Neutrophil (primary cell): Measurements from ENCODE around the gene CD6.
"Not testable (repeated sequence)": the region's sequence is repeated elsewhere in the genome, so short reads cannot be mapped to it uniquely, and the experiment has no call there.

Source experiments
- H3K27ac ChIP-seq: fragments of 200-600 bp; sonication (generic); 2 replicates; pipeline ENCODE4 v1.5.1; 2016; ENCODE audit warnings: mild to moderate bottlenecking, moderate library complexity
- H3K27me3 ChIP-seq: fragments of 200-600 bp; sonication (generic); 2 replicates; pipeline ENCODE4 v1.6.0; 2016; ENCODE audit warnings: mild to moderate bottlenecking
- H3K36me3 ChIP-seq: fragments of 200-600 bp; sonication (generic); 2 replicates; pipeline ENCODE4 v1.5.1; 2017
- H3K4me1 ChIP-seq, 2 experiments: fragments of 200-600 bp in 1 of 2; sonication (generic) in 1 of 2; 1 replicate in 1 of 2; 2 replicates in 1 of 2; pipeline versions ENCODE4 v1.5.1 to v1.6.1; 2013 to 2016; ENCODE audit warnings: low read depth in 1 of 2, low read length in 1 of 2, mild to moderate bottlenecking in 1 of 2, moderate library complexity in 1 of 2; ENCODE audit not compliant: control insufficient read depth in 1 of 2, insufficient read depth in 1 of 2
- H3K4me3 ChIP-seq, 2 experiments: fragments of 200-600 bp in 1 of 2; sonication (generic) in 1 of 2; 1 replicate in 1 of 2; 2 replicates in 1 of 2; pipeline ENCODE4 v1.5.1; 2013 to 2016; ENCODE audit warnings: low read depth in 1 of 2, low read length in 1 of 2, mild to moderate bottlenecking in 1 of 2, moderate library complexity in 1 of 2
- H3K9me3 ChIP-seq: fragments of 200-600 bp; sonication (generic); 2 replicates; pipeline ENCODE4 v1.5.1; 2016
- CTCF ChIP-seq: fragments of 200-600 bp; sonication (generic); IDR thresholded peaks from 2 replicates; pipeline ENCODE4 v1.5.1; 2016; ENCODE audit warnings: antibody characterized with exemption

The CD6 gene

GRCh38 chr11:61061081-61061826, 89.8 kb downstream of the CD6 start:
- no peak for TF ChIP-seq CTCF
- Histone ChIP-seq H3K27ac (no peak overlapping the region), H3K27me3 (peaks cover 3% of the 10 kb centered on the region), H3K4me1 (no peaks in the 10 kb centered on the region), H3K36me3 (no peaks in the 10 kb centered on the region), H3K9me3 (no peaks in the 10 kb centered on the region), H3K4me3 (no peak overlapping the region)

- no peak for TF ChIP-seq CTCF
- Histone ChIP-seq H3K9me3 (no peaks in the 10 kb centered on the region), H3K4me3 (no peak overlapping the region), H3K27me3 (peaks cover 6% of the 10 kb centered on the region), H3K36me3 (no peaks in the 10 kb centered on the region), H3K4me1 (no peaks in the 10 kb centered on the region), H3K27ac (no peak overlapping the region)
Observed at GRCh38 chr11:61062181-61062930, 90.9 kb downstream of the CD6 start.

- not testable (repeated sequence) for H3K27ac ChIP-seq, H3K9me3 ChIP-seq, H3K4me3 ChIP-seq, H3K4me1 ChIP-seq, H3K27me3 ChIP-seq, H3K36me3 ChIP-seq
Observed at GRCh38 chr11:61065236-61065635, 93.8 kb downstream of the CD6 start.

GRCh38 chr11:61065955-61066638, 94.6 kb downstream of the CD6 start:
- peaks cover 0 to 5% of the 10 kb centered on the region in 2 experiments for H3K4me1 ChIP-seq
- no peak overlapping the region for H3K4me3 ChIP-seq
- no peak overlapping the region for H3K27ac ChIP-seq
- H3K9me3 ChIP-seq: no peaks in the 10 kb centered on the region
- H3K36me3 ChIP-seq: no peaks in the 10 kb centered on the region
- TF ChIP-seq CTCF: no peak
- peaks cover 6% of the 10 kb centered on the region for H3K27me3 ChIP-seq

GRCh38 chr11:61066645-61067044, 95.2 kb downstream of the CD6 start:
- no peak overlapping the region for H3K27ac ChIP-seq

More at GRCh38 chr11:61066645-61067044, 95.2 kb downstream of the CD6 start:
- TF ChIP-seq CTCF: no peak
- H3K4me3 ChIP-seq: no peak overlapping the region
- H3K4me1 ChIP-seq: peaks cover 0 to 5% of the 10 kb centered on the region in 2 experiments
- peaks cover 6% of the 10 kb centered on the region for H3K27me3 ChIP-seq
- no peaks in the 10 kb centered on the region for H3K36me3 ChIP-seq
- H3K9me3 ChIP-seq: no peaks in the 10 kb centered on the region
